IMR-90 (cell line): ENCODE results near the gene SLC39A3. TPM values are rescaled to one million over a fixed set of nuclear protein-coding genes. Genes with fewer than 3 reads are reported as not detected.

Experiments used
- polyA plus RNA-seq, 3 experiments: library from polyadenylated mRNA; depleted of rRNA; stranded (reverse); fragments of >200 nt; gene quantifications; 2 replicates each; pipeline ENCODE4 v1.2.3, GENCODE V29; 2012; ENCODE audit warnings: low replicate concordance in 1 of 3
- total RNA-seq: library from RNA; depleted of rRNA; stranded (reverse); fragments of >200 nt; gene quantifications from 2 replicates; pipeline ENCODE4 v1.2.3, GENCODE V29; 2012
- TF ChIP-seq, protein P1 (sequence below): conservative IDR thresholded peaks from 2 replicates; pipeline ENCODE4 v1.5.1; 2012; ENCODE audit warnings: mild to moderate bottlenecking, low read depth, low read length, improper control_type of control experiment

The SLC39A3 gene
- total and polyA plus RNA-seq, 2 of the 4 experiments (the other 2 are of a cell fraction) = 12.4 to 38.2 TPM

DNA sequence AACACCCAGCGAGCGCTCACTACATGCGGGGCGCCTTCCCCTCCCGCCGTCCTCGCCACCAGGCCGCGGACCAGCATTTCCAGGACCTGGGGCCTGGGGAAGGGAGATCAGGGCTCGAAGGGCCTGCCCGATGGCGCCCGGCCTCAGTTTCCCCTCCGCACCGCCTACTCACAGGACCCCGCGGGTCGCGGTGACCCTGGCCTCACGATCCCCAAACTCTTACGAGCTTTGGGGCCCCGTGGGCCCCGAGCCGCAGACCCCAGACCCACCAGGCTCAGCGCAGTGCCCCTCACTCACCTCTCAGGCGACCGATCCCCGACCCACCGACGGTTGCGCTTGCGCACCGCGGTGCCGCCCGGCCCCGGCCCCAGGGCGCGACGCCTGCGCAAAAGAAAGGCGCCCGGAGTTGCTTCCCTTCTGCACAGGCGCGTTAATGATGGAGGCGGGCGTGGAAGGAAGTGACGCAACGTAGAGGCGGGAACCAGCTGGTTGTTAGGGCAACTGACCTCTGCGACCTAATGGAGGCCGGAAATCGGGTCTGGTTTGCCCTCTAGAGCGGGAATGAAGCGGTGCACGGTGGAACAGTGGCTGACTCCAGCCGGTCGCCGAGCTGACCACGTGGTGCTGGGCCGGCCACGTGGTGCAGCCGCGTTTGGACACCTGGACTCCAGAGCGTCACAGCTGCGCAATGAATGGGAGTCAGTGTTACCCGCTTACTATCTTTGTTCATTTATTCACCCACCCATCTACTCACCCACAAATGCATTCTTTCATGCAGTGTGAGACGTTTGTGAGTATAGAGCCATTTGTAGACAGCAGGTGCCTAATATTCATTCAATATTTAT lies 43.3 kb upstream of the SLC39A3 start, which contains the start of gene SGTA (continued):
- TF ChIP-seq, protein P1, sequence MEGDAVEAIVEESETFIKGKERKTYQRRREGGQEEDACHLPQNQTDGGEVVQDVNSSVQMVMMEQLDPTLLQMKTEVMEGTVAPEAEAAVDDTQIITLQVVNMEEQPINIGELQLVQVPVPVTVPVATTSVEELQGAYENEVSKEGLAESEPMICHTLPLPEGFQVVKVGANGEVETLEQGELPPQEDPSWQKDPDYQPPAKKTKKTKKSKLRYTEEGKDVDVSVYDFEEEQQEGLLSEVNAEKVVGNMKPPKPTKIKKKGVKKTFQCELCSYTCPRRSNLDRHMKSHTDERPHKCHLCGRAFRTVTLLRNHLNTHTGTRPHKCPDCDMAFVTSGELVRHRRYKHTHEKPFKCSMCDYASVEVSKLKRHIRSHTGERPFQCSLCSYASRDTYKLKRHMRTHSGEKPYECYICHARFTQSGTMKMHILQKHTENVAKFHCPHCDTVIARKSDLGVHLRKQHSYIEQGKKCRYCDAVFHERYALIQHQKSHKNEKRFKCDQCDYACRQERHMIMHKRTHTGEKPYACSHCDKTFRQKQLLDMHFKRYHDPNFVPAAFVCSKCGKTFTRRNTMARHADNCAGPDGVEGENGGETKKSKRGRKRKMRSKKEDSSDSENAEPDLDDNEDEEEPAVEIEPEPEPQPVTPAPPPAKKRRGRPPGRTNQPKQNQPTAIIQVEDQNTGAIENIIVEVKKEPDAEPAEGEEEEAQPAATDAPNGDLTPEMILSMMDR = peak; percentile 66
